Kidney (tissue), 14 donors: ENCODE measurements around the gene CXCL12. TPM values are rescaled to one million over a fixed set of nuclear protein-coding genes. Genes with fewer than 3 reads are reported as not detected.

ENCODE experiments used
- DNase-seq, 5 donors: peaks; one replicate each; pipeline ENCODE4 v3.0.0-alpha.2; 2013 to 2020
- FAIRE-seq: peaks from 2 replicates; lab custom pipeline; 2012; peaks lifted over from hg19 to GRCh38; lab: Jason Lieb, UNC
- H3K27ac ChIP-seq, 2 donors: one replicate each; pipeline ENCODE4 v1.7.0; 2013; ENCODE audit warnings: low read depth in 2 of 2, low read length in 2 of 2, inconsistent platforms in 1 of 2
- H3K27me3 ChIP-seq: one replicate; pipeline ENCODE4 v1.7.1; 2013; ENCODE audit warnings: low read length, inconsistent platforms; ENCODE audit not compliant: control insufficient read depth, insufficient read depth
- H3K36me3 ChIP-seq, 3 donors: one replicate each; pipeline versions ENCODE4 v1.7.0 to v1.7.1; 2013; ENCODE audit warnings: low read length in 3 of 3, control low read depth in 1 of 3, inconsistent platforms in 1 of 3; ENCODE audit not compliant: insufficient read depth in 3 of 3, control insufficient read depth in 2 of 3
- H3K4me1 ChIP-seq, 3 donors: one replicate each; pipeline versions ENCODE4 v1.7.0 to v1.7.1; 2013; ENCODE audit warnings: low read length in 3 of 3, inconsistent platforms in 1 of 3, low read depth in 1 of 3; ENCODE audit not compliant: control insufficient read depth in 2 of 3, insufficient read depth in 2 of 3
- H3K4me3 ChIP-seq, 3 donors: one replicate each; pipeline versions ENCODE4 v1.7.0 to v1.8.1; 2013; ENCODE audit warnings: low read length in 3 of 3, control low read depth in 1 of 3, inconsistent platforms in 1 of 3
- H3K9ac ChIP-seq, 3 donors: one replicate each; pipeline versions ENCODE4 v1.7.0 to v1.7.1; 2013; ENCODE audit warnings: low read length in 3 of 3, control low read depth in 1 of 3, inconsistent platforms in 1 of 3
- H3K9me3 ChIP-seq, 3 donors: one replicate each; pipeline versions ENCODE4 v1.7.0 to v1.7.1; 2013; ENCODE audit warnings: low read length in 3 of 3, control low read depth in 1 of 3, inconsistent platforms in 1 of 3; ENCODE audit not compliant: control insufficient read depth in 2 of 3, insufficient read depth in 1 of 3
- CTCF ChIP-seq: IDR thresholded peaks from 3 replicates; pipeline ENCODE4 v1.5.1; 2012; ENCODE audit warnings: mild to moderate bottlenecking, moderate library complexity, borderline replicate concordance; ENCODE audit not compliant: insufficient read depth; ENCODE audit errors: extremely low read depth
- intact Hi-C: fragments of 100-400 bp; cut with DNase I; formaldehyde crosslinking; loops from one replicate; pipeline ENCODE4 v1.11.1; 2022
- polyA plus RNA-seq: library from polyadenylated mRNA; stranded (reverse); fragments of 350-450 nt; fragmentation: Illumina TruSeq; extraction: RNeasy Lipid Tissue Mini Kit (QIAGEN cat#74804); gene quantifications from one replicate; pipeline ENCODE4 v1.2.3, GENCODE V29; 2014; ENCODE audit warnings: low read depth, low replicate concordance; ENCODE audit not compliant: insufficient read depth
- total RNA-seq: library from RNA; stranded (reverse); fragmentation: NEBNext Ultra II Directional; extraction: Animal tissue kit (Norgen Biotek cat#: 25700); gene quantifications from one replicate; pipeline ENCODE4 v1.2.1, GENCODE V29; 2021
- donor health status: control.
- donor health status: control.
- donor health status: control.
- donor health status: control.
- donor health status: control.
- donor health status: DM: yes; HTN: yes; CAD: no.
- donor health status: Normal renal cell carcinoma (clear cell type).

Gene CXCL12
- total and polyA plus RNA-seq, 2 donors from 2014 or later, result 99.5 to 111 TPM

GRCh38 chr10:44413416-44413815, 28.5 kb upstream of the CXCL12 start:
- FAIRE-seq (no peak), DNase-seq (no peak)
- no peak for TF ChIP-seq CTCF
- Histone ChIP-seq H3K9ac (no peak overlapping the region), H3K9me3 (peaks cover 0 to 9% (median 0%) of the 10 kb centered on the region in 3 donors), H3K4me3 (no peak overlapping the region), H3K27ac (no peak overlapping the region), H3K27me3 (no peaks in the 10 kb centered on the region), H3K36me3 (no peaks in the 10 kb centered on the region), H3K4me1 (no peaks in the 10 kb centered on the region)
- intact Hi-C loops, result no loop called here

GRCh38 chr10:44411251-44411650, 26.4 kb upstream of the CXCL12 start:
- H3K9me3 ChIP-seq, result peaks cover 0 to 9% (median 0%) of the 10 kb centered on the region in 3 donors
- FAIRE-seq, result no peak
- H3K4me1 ChIP-seq, result no peaks in the 10 kb centered on the region
- H3K9ac ChIP-seq, result no peak overlapping the region
- no peak overlapping the region for H3K4me3 ChIP-seq
- H3K27ac ChIP-seq, result no peak overlapping the region
- no peak for TF ChIP-seq CTCF
- no peaks in the 10 kb centered on the region for H3K36me3 ChIP-seq
- no peak for DNase-seq
- intact Hi-C loops, result no loop called here
- no peaks in the 10 kb centered on the region for H3K27me3 ChIP-seq

- Histone ChIP-seq H3K27ac (no peak overlapping the region), H3K4me3 (no peak overlapping the region), H3K9me3 (peaks cover 0 to 4% (median 2%) of the 10 kb centered on the region in 3 donors), H3K9ac (no peak overlapping the region), H3K4me1 (no peaks in the 10 kb centered on the region), H3K27me3 (no peaks in the 10 kb centered on the region), H3K36me3 (no peaks in the 10 kb centered on the region)
- TF ChIP-seq CTCF, result no peak
- intact Hi-C loops, result no loop called here
- DNase-seq (no peak), FAIRE-seq (no peak)
Measured at GRCh38 chr10:44404741-44405437, 20.0 kb upstream of the CXCL12 start.
